ENCODE data around the gene TGFB3.
A peak's percentile ranks its signal among the peaks of the same experiment; 100 is the strongest.
"Not testable (repeated sequence)": the region's sequence is repeated elsewhere in the genome, so short reads cannot be mapped to it uniquely, and the experiment has no call there.

TGFB3 gene

GRCh38 chr14:75946785-75947184 is 35.0 kb downstream of the TGFB3 start:
- DNase-seq = no peak

- DNase-seq = no peak
Measured at GRCh38 chr14:75944607-75945241, 37.1 kb downstream of the TGFB3 start.

GRCh38 chr14:75941030-75941429 is 40.8 kb downstream of the TGFB3 start:
- DNase-seq = peak; percentile 54

GRCh38 chr14:75939200-75939599 is 42.6 kb downstream of the TGFB3 start:
- DNase-seq = no peak

GRCh38 chr14:75934998-75935628 is 46.7 kb downstream of the TGFB3 start:
- no peak for DNase-seq

GRCh38 chr14:75933712-75934296 is 48.0 kb downstream of the TGFB3 start:
- no peak for DNase-seq

GRCh38 chr14:75928690-75929181 is 53.1 kb downstream of the TGFB3 start:
- peak; percentile 65 for DNase-seq

GRCh38 chr14:75927564-75928087 is 54.2 kb downstream of the TGFB3 start:
- peak; percentile 76 for DNase-seq

GRCh38 chr14:75926431-75927115 is 55.2 kb downstream of the TGFB3 start:
- DNase-seq = no peak

GRCh38 chr14:75925141-75925840 is 56.5 kb downstream of the TGFB3 start:
- not testable (repeated sequence) for DNase-seq

GRCh38 chr14:75920421-75920820 is 61.4 kb downstream of the TGFB3 start:
- DNase-seq = not testable (repeated sequence)

- DNase-seq = peak; percentile 35
Measured at GRCh38 chr14:75917946-75918335, 63.9 kb downstream of the TGFB3 start.

- DNase-seq = no peak
Measured at GRCh38 chr14:75917322-75917945, 64.4 kb downstream of the TGFB3 start.

- DNase-seq = no peak
Measured at GRCh38 chr14:75915045-75915444, 66.8 kb downstream of the TGFB3 start.

GRCh38 chr14:75913183-75913582 is 68.6 kb downstream of the TGFB3 start:
- DNase-seq = no peak

- peak; percentile 2 for DNase-seq
Measured at GRCh38 chr14:75911883-75912282, 69.9 kb downstream of the TGFB3 start.

- no peak for DNase-seq
Measured at GRCh38 chr14:75910048-75910447, 71.7 kb downstream of the TGFB3 start.

- no peak for DNase-seq
Measured at GRCh38 chr14:75909630-75910029, 72.2 kb downstream of the TGFB3 start.
